CD4-positive, alpha-beta T cell treated with Interferon alpha-2 for 1 hour (primary cell): Measurements from ENCODE around the gene VPS54.

Experiments used
- DNase-seq, 2 donors: peaks; one replicate each; pipeline ENCODE4 v3.0.0-alpha.2; 2020 to 2022

Gene VPS54

GRCh38 chr2:64019083-64019974 is at the start of gene VPS54:
Gene VPS54, minus strand, starts transcription at chr2:64019428. Its CDS starts 35,429 bp downstream, at chr2:63983999.
- peak; percentile 39 to 68 for DNase-seq

- DNase-seq: no peak
These were observed 48.1 kb upstream of the VPS54 start for GRCh38 chr2:64067326-64067725.

GRCh38 chr2:64065516-64065915 is 46.3 kb upstream of the VPS54 start:
- DNase-seq: no peak

GRCh38 chr2:64063924-64064331 is 44.7 kb upstream of the VPS54 start:
- DNase-seq: no peak

- no peak for DNase-seq
These were observed 44.2 kb upstream of the VPS54 start for GRCh38 chr2:64063454-64063853.

- DNase-seq: no peak
These were observed 43.6 kb upstream of the VPS54 start for GRCh38 chr2:64062840-64063239.

GRCh38 chr2:64059270-64059669 is 40.0 kb upstream of the VPS54 start:
- no peak for DNase-seq

- DNase-seq: no peak
These were observed 36.8 kb upstream of the VPS54 start for GRCh38 chr2:64056021-64056420.

- DNase-seq: no peak
These were observed 35.1 kb upstream of the VPS54 start for GRCh38 chr2:64054161-64054915.

GRCh38 chr2:64052463-64053241 is 33.4 kb upstream of the VPS54 start:
- DNase-seq: peak in 1 of 2 donors; percentile 37

- peak; percentile 76 to 83 for DNase-seq
These were observed 30.5 kb upstream of the VPS54 start for GRCh38 chr2:64049633-64050220.

- DNase-seq: no peak
These were observed 26.7 kb upstream of the VPS54 start for GRCh38 chr2:64045938-64046337.

- DNase-seq: no peak
These were observed 20.9 kb upstream of the VPS54 start for GRCh38 chr2:64040161-64040560.

GRCh38 chr2:64036034-64036705 is 16.9 kb upstream of the VPS54 start:
- peak; percentile 22 to 71 for DNase-seq

GRCh38 chr2:64035072-64035942 is 16.1 kb upstream of the VPS54 start:
- DNase-seq: peak in 1 of 2 donors; percentile 60

- DNase-seq: no peak
These were observed 10.0 kb upstream of the VPS54 start for GRCh38 chr2:64029116-64029665.

GRCh38 chr2:64025741-64026140 is 6.5 kb upstream of the VPS54 start:
- DNase-seq: peak in 1 of 2 donors; percentile 40

GRCh38 chr2:64024259-64024949 is 5.2 kb upstream of the VPS54 start:
- no peak for DNase-seq

GRCh38 chr2:64023485-64024258 is 4.4 kb upstream of the VPS54 start:
- DNase-seq: no peak
